SK-MEL-5 (cell line): ENCODE data around the gene RPAP3. TPM values are rescaled to one million over a fixed set of nuclear protein-coding genes. Genes with fewer than 3 reads are reported as not detected.
"Not testable (repeated sequence)": the region's sequence is repeated elsewhere in the genome, so short reads cannot be mapped to it uniquely, and the experiment has no call there.

ENCODE experiments used
- DNase-seq: peaks from one replicate; pipeline ENCODE4 v3.0.0-alpha.2; 2016; ENCODE audit warnings: low read depth, low spot score
- in situ Hi-C: cut with HindIII; loops from 2 replicates; pipeline ENCODE4 v1.10.0; 2016; ENCODE audit warnings: low sequenced_read_pairs, high pct_unique_total_duplicates, low pct_unique_long_range_greater_than_20kb
- total RNA-seq: library from RNA; depleted of rRNA; stranded (reverse); fragments of >200 nt; shearing (Covaris generic); gene quantifications from 2 replicates; pipeline ENCODE4 v1.2.3, GENCODE V29; 2014; rRNA removed

The RPAP3 gene
- total RNA-seq, 1 experiment from 2014 or later = 31.7 TPM

DNA sequence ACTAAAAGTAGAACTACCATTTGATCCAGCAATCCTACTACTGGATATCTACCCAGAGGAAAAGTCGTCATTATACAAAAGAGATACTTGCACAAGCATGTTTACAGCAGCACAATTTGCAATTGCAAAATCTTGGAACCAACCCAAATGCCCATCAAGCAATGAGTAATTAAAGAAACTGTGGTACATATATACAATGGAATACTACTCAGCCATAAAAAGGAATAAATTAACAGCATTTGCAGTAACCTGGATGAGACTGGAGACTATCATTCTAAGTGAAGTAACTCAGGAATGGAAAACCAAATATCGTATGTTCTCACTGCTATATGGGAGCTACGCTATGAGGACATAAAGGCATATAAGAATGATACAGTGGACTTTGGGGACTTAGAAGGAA is 63.5 kb downstream of the RPAP3 start:
- DNase-seq, in situ Hi-C loops: not testable (repeated sequence)

DNA sequence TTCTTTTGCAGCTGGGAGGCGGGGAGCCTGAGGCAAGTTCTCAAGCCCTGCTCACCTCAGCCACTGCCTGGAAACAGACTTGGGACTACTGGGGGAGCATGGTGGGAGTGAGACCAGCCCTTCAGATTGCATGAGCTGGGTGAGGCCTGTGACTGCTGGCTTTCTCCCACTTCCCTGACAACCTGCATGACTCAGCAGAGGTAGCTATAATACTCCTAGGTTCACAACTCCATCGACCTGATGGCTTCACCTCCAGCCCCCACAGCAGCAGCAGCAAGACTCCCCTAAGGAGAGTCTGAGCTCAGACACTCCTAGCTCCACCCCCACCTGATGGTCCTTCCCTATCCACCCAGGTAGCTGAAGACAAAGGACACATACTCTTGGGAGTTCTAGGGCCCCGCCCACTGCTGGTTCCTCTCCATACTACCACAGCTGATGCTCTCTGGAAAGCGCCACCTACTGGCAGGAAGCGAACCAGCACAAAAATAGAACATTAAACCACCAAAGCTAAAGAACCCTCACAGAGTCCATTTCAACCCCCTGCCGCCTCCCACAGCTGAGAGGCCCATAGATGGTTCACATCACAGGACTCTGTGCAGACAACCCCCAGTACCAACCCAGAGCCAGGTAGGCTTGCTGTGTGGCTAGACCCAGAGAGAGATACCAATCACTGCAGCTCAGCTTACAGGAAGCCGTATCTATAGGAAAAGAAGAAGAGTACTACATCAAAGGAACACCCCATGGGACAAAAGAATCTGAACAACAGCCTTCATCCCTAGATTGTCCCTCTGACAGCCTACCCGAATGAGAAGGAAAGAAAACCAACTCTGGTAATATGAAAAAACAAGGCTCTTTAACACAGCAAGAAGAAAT is 68.7 kb downstream of the RPAP3 start:
- DNase-seq = peak; percentile 75
- in situ Hi-C loops = no loop called here

- in situ Hi-C loops, DNase-seq: not testable (repeated sequence)
Measured at GRCh38 chr12:47635770-47636169, 70.1 kb downstream of the RPAP3 start.

- no peak for DNase-seq
- in situ Hi-C loops = no loop called here
Measured at GRCh38 chr12:47634127-47634526, 71.7 kb downstream of the RPAP3 start.

DNA sequence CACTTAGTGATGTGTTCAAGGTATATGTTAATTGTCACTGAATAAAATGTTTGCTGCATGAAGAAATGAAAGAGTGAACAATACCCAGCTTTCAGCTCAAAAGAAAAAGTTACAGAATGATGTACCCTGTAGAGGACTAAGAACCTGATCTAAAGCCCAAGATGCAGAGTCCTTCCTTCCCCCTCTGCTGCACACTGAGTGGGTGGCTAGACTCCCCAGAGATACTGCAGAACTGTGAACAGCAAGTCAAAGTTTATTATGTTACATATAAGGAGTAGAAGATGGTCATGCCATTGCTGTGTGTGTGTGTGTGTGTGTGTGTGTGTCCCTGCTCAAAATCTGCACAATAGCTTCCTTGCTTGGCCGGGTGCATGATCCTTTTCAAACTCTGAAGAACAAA is 83.9 kb downstream of the RPAP3 start:
- in situ Hi-C loops = no loop called here
- DNase-seq = no peak

- in situ Hi-C loops = no loop called here
- DNase-seq = no peak
Measured at GRCh38 chr12:47617476-47617875, 88.4 kb downstream of the RPAP3 start.

- in situ Hi-C loops = no loop called here
- no peak for DNase-seq
Measured at GRCh38 chr12:47616440-47616839, 89.4 kb downstream of the RPAP3 start.

DNA sequence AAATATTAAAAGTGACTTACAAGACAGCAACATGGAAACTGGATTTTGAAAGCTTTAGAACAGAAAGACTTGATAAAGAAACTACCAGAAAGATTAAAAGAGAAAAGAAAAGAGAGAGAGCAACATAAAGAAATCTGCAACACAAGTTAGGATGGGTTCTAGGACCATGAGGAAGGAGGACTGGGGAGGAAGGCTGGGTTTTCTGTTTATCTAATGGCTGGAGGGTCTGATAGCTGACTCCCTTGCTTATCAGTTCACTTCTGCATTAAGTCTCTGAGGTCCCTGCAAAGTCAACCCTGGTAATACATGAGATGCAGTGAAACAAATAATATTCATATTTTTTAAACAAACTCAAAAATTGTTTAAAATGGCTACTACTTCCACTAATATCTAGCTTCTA is 90.1 kb downstream of the RPAP3 start:
- in situ Hi-C loops = no loop called here
- no peak for DNase-seq

- no peak for DNase-seq
- in situ Hi-C loops = no loop called here
Measured at GRCh38 chr12:47614521-47614920, 91.3 kb downstream of the RPAP3 start.

DNA sequence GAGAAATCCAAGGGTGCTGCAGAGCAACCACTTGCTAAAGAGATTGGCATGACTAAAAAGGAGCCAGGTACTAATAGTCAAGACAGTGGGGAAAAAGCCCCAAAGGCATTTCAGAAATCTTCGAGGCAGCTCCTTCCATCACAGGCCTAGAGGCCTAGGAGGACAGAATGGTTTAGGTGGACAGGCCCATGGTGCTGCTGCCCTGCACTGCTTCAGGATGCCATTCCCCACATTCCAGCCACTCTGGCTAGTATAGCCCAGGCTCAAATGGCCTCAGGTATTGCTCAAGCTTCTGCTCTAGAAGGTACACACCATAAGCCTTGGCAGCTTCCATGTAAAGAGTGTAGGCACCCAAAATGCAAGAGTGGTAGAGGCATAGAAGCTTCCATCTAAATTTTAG is 92.9 kb downstream of the RPAP3 start:
- DNase-seq = no peak
- in situ Hi-C loops = no loop called here

DNA sequence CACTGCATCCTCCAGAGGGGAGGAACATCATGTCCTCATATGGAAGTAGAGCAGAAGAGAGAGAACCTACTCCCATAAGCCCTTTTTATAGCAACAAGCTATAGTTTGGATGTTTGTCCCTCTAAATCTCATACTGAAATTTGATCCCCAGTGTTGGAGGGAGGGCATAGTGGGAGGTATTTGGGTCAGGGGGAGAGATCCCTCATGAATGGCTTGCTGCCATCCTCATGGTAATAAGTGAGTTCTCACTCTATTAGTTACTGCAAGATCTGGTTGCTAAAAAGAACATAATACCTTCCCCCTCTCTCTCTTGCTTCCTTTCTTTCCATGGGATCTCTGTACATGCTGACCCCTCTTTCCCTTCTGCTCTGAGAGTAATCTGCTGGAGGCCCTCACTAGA is 93.9 kb downstream of the RPAP3 start:
- DNase-seq = no peak

More for the DNA sequence above, 93.9 kb downstream of the RPAP3 start:
- in situ Hi-C loops = no loop called here

Other genes starting within 250 kb of the RPAP3 start
- not detected in 2 replicates for gene ENDOU, start 19.5 kb upstream of the RPAP3 start, total RNA-seq
- gene RAPGEF3, start 52.9 kb upstream of the RPAP3 start, total RNA-seq = 1.1 and 1.3 TPM in 2 replicates
- 12.7 and 12.9 TPM in 2 replicates for gene SLC48A1, start 67.2 kb upstream of the RPAP3 start, total RNA-seq
- gene HDAC7, start 113.9 kb upstream of the RPAP3 start, total RNA-seq = 3.0 and 3.6 TPM in 2 replicates
- gene VDR, start 199.0 kb upstream of the RPAP3 start, total RNA-seq = 1.4 and 1.8 TPM in 2 replicates